ENCODE results near the gene CNTNAP5.

The CNTNAP5 gene

GRCh38 chr2:124610141-124610540 is 585.1 kb downstream of the CNTNAP5 start:
- TF ChIP-seq, protein P1, sequence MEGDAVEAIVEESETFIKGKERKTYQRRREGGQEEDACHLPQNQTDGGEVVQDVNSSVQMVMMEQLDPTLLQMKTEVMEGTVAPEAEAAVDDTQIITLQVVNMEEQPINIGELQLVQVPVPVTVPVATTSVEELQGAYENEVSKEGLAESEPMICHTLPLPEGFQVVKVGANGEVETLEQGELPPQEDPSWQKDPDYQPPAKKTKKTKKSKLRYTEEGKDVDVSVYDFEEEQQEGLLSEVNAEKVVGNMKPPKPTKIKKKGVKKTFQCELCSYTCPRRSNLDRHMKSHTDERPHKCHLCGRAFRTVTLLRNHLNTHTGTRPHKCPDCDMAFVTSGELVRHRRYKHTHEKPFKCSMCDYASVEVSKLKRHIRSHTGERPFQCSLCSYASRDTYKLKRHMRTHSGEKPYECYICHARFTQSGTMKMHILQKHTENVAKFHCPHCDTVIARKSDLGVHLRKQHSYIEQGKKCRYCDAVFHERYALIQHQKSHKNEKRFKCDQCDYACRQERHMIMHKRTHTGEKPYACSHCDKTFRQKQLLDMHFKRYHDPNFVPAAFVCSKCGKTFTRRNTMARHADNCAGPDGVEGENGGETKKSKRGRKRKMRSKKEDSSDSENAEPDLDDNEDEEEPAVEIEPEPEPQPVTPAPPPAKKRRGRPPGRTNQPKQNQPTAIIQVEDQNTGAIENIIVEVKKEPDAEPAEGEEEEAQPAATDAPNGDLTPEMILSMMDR (conservative IDR thresholded peaks at IDR 0.05; ENCODE audit: low read depth, low read length) = no peak
- DNase-seq (ENCODE audit: low read depth) = no peak
- H3K4me3 ChIP-seq (ENCODE audit: low read length) = no peak overlapping the region

DNA sequence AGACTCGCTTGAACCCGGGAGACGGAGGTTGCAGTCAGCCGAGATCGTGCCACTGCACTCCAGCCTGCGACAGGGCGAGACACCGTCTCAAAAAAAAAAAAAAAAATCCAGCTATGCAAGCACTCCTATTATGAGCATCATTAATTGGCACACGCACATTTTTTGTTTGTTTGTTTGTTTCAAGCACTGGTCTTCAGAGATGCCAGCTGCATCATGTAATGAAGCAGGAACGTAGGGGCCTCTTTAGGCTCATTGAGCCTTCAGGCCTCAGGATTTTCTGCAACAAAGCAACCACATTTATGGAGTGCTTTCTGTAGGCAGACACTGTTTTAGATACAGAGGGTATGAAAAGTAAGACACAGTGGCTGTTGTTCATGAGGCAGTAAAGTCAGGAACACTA is 585.8 kb downstream of the CNTNAP5 start:
- no peak overlapping the region for H3K4me3 ChIP-seq (ENCODE audit: low read length)
- TF ChIP-seq, protein P1 (conservative IDR thresholded peaks at IDR 0.05; ENCODE audit: low read depth, low read length) = no peak
- DNase-seq (ENCODE audit: low read depth) = no peak

DNA sequence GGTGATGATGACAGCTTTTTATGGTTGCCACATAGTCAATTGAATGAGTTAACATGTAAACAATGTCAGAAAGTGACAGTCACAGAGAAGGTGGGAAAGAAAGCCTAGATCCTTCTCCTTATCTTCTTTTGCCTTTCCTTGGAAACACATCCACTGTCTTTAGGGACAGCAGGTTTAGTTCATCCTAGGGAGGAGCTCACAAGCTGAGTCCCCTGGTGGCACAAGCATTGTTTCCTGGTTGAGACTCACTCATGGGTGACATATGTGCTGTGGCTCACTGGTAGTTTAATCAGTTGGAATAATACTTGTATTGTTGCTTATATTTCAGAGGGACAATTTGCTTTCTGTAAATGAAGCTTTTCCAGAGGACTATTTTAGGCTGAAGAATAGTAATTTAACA is 598.5 kb downstream of the CNTNAP5 start:
- H3K4me3 ChIP-seq (ENCODE audit: low read length) = no peak overlapping the region
- TF ChIP-seq, protein P1 (conservative IDR thresholded peaks at IDR 0.05; ENCODE audit: low read depth, low read length) = no peak
- no peak for DNase-seq (ENCODE audit: low read depth)

DNA sequence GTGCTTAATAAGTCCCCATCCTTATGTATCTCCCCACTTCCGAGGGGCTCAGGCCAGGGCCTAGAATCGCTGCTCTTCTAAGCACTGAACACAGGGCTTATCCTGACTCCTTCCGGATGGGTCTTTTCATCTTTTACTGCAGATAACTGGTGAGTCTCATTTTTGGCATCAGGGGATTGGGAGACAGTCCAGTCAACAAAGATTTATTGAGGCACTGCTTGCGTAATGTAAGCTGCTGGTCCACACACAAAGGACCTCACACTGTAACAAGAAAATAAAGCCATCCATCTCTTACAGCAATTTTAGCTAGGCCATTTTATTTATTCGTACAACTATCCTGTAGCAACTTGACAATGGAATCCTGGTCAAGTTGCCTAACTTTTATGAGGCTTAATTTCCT is 600.5 kb downstream of the CNTNAP5 start:
- TF ChIP-seq, protein P1 (conservative IDR thresholded peaks at IDR 0.05; ENCODE audit: low read depth, low read length) = no peak
- H3K4me3 ChIP-seq (ENCODE audit: low read length) = no peak overlapping the region
- DNase-seq (ENCODE audit: low read depth) = no peak

- DNase-seq (ENCODE audit: low read depth) = no peak
- no peak overlapping the region for H3K4me3 ChIP-seq (ENCODE audit: low read length)
- TF ChIP-seq, protein P1 (conservative IDR thresholded peaks at IDR 0.05; ENCODE audit: low read depth, low read length) = no peak
These were observed 601.9 kb downstream of the CNTNAP5 start for GRCh38 chr2:124626993-124627392.

DNA sequence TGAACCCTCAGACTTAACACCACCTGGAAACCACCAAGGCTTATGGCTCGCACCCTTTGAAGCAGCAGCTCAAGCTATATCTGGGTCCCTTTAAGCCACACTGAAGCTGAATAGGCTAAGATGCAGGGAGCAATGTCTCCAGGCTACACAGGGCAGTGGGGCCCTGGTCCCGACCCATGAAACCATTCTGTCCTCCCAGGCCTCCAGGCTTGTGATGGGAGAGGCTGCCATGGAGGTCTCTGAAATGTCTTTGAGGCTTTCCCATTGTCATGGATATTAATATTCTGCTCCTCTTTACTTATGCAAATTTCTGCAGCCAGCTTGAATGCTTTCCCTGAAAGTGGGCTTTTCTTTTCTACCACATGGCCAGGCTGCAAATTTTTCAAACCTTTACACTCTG is 608.7 kb downstream of the CNTNAP5 start:
- TF ChIP-seq, protein P1 (conservative IDR thresholded peaks at IDR 0.05; ENCODE audit: low read depth, low read length) = no peak
- DNase-seq (ENCODE audit: low read depth) = no peak
- no peak overlapping the region for H3K4me3 ChIP-seq (ENCODE audit: low read length)

DNA sequence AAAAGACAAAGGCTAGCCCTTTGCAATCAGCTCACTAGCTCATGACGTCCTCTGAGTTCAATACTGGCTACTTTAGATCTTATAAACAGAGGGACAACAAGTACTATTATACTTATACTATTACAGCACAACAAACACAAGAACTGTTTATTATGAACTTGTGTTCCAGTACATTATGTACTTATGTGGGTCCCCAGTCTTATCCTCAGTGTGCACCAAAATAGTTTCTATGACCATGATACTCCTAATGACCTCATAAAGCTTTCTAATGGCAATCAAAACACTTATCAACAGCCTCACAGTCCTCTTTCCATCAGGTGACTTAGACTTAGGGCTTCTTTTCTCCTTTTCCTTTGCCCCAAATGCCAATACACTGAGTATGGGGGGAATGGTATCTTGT is 614.4 kb downstream of the CNTNAP5 start:
- no peak for DNase-seq (ENCODE audit: low read depth)
- TF ChIP-seq, protein P1 (conservative IDR thresholded peaks at IDR 0.05; ENCODE audit: low read depth, low read length) = no peak
- no peak overlapping the region for H3K4me3 ChIP-seq (ENCODE audit: low read length)
